Glomerular endothelial cell (primary cell): ENCODE data around the gene AKR1C2. TPM values are rescaled to one million over a fixed set of nuclear protein-coding genes. Genes with fewer than 3 reads are reported as not detected.
"Not testable (repeated sequence)": the region's sequence is repeated elsewhere in the genome, so short reads cannot be mapped to it uniquely, and the experiment has no call there.

Experiments
- DNase-seq: peaks from one replicate; pipeline ENCODE4 v3.0.0-alpha.2; 2011; ENCODE audit warnings: low read depth, low spot score; ENCODE audit errors: extremely low read depth
- total RNA-seq: library from RNA; depleted of rRNA; stranded (reverse); fragments of >200 nt; gene quantifications from 2 replicates; pipeline ENCODE4 v1.2.3, GENCODE V29; 2015

AKR1C2 gene
- total RNA-seq, 1 donor from 2014 or later, result 0.29 TPM

DNA sequence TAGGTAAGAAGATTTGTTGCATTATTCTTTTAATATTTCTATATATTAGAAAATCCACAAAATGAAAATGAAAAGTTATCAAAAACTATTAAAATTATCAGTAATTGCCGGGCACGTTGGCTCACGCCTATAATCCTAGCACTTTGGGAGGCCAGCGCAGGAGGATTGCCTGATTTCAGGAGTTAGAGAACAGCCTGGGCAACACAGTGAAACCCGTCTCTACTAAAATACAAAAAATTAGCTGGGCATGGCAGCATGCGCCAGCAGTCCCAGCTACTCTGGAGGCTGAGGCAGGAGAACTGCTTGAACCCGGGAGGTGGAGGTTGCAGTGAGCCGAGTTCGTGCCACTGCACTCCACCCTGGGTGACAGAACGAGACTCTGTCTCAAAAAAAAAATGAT, 11.1 kb downstream of the AKR1C2 start:
- DNase-seq, result not testable (repeated sequence)

DNA sequence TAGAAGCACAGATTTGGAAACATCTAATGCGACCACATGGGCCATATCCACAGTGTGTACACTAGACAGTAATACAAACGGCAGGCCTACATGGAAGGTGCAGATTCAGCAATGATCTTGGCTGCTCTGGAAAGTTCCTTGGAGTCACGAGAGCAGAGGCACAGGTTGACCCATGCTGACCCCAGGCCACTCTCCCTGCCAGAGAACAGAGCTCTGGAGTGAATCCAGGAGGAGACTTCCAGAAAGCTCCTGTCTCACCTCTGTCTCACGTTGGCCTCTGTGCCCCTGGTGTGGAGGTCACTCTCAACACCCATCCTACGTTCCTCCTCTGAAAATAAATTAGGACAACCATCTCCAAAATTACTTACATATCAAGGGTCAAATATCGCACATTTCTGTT, 12.2 kb downstream of the AKR1C2 start:
- DNase-seq, result not testable (repeated sequence)

DNA sequence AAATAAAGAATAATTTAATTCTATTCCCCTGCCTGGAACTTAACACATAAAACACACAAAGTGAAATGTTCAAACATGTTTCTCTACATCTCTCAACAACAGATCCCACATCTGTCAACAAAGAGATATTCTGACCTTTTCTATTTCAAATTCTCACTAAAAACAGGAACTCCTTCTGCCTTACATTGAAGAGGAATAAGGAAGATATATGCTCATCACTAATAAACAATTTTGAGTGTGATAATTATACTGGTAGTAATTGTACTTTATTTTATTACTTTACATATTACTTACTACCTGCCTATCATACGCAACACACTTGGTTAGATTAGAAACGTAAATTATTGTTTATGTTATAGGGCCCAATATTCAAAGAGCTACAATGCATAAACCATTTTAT, 13.4 kb downstream of the AKR1C2 start:
- DNase-seq, result no peak

DNA sequence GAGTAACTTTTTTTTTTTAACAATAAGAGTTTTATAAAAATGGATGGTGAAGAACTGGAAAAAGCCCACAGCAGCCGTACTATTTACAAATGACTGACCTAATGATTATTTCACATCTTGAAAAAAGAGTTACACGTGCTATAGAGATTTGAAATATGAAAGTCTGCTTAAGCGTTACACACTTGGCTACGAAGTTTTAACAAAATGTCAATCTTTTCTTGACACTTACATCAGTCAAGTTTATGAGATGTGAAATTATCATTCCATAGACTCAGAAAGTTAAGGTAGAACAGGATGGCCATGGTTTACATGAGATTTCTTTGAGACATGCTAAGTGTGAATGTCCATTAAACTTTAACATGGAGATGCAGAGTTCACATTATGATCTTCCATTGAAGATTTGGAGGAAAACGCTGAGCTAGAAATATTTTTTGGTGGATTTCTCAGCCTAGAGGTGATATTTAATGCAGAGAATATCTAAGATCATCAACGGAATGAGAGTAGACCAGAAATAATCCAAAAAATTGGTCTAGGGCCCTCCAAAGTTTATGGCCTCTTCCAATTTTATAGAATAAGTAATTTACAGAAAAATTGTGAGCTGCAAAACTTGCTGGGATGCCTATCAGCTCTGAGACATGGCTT, 15.5 kb downstream of the AKR1C2 start:
- DNase-seq, result not testable (repeated sequence)

DNA sequence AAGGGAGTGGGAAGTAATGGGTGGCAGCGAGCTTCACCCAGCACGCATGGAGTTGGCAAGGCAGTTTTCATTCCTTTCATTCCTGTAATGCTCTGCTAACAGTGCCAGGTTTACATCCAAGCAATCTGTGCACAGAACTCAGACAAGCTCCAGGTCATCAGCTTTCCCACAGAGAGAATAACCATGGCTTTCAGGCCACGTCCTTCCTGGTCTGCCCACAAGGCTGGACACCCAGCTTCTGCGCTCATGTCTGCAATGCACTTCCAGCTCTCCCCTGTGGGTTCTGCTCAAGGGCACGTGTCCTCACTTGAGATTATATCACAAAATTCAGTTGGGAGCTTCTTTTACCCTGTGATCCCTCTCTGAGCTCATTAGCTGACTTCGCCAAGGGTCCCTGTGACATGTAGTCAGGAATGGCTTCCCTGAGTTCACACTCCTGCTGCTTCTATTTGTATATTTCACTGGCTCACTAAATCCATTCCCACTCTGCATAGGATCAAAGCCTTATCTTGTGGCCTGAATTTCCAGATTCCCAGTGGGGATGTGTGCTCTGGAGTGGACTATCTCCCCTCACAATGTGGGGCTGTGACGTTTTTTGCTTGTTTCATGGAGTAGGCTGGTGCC, 18.6 kb downstream of the AKR1C2 start:
- no peak for DNase-seq

DNA sequence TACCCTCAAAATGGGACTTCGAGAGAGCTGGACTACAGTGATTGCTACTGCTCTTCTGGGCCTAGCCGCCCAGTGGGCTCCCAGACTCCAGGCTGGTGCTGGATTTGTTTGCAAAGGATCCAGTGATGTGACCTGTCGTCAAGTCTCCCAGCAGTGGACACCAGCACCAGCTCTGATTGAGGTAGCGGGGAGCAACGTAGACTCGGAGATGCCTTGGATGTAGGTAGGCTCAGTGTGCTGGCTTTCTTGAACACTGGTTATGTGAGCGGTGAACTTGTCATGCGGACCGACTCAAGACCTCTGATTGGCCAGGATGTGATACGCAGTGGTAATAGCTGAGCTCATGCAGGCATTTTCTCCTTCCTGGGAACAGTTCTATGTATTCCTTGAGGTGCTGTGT, 19.4 kb downstream of the AKR1C2 start:
- no peak for DNase-seq

DNA sequence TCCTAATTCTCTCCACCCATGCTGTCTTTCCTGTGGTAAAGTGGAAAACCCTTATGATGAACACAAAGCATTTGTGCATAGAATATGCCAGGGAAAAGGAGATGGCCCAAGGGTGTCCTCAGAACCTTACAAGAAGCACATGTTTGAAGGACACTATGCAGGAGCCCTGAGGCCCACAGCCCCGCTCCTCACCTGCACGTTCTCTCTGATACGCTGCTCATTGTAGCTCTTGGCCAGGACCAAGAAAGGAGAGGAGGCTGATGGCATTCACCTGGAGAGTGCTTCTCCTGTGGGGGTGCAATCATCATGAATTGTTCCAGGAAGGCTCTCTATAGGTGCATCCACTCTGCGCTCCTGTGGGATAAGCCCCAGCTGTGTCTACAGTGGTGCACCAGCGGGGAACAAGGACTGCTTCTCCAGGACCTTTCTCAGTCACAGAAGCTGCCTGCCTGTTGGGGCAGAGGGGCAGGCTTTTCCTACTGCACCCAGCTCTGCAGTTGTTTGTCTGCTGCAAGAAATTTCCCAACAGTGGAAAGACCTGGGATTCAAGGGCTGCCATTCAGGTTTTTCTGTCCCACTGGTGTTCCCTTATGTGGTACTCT, 19.9 kb downstream of the AKR1C2 start:
- DNase-seq, result no peak

DNA sequence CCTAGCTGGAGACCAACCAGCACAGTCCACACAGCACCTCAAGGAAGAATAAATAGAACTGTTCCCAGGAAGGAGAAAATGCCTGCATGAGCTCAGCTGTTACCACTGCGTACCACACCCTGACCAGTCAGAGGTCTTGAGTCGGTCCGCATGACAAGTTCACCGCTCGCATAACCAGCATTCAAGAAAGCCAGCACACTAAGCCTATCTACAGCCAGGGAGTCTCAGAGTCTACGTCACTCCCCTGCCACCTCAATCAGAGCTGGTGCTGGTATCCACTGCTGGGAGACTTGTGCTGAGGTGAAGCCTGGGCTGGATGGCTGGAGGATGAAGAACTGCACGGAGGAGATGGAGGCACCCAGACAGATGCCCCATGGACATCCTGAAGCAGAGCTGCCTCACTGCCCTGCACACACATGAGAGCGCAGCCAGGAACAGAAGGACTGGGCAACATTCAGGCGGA, 20.9 kb downstream of the AKR1C2 start:
- no peak for DNase-seq

DNA sequence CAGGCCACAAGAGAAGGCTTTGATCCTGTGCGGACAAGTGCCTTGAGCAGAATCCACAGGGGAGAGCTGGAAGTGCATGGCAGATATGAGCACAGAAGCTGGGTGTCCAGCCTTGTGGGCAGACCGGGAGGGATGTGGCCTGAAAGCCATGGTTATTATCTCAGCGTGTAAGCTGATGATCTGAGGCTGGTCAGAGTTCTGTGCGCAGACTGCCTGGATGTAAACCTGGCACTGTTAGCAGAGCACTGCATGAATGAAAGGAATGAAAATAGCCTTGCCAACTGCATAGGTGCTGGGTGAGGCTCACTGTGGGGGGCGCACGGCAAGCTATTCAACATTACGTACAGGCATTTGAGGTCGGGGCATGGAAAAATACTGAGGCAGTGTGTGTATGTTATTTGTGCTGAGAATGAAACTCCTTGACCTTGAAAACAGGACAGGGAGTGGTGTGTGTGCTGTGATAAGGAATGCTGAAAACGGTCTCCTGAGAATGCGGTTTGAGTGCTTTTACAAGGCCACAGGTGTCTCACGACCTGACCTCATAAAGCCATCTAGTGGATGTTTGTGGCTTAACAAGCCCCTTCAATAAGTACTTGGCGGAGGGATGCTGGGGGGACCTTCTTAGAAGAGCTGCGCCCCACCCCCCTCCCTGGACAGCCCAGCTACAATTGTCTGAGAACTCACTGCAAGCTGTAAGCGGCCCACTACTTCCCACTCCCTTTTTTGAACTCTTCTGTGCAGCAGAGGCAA, 21.8 kb downstream of the AKR1C2 start:
- peak; percentile 16 for DNase-seq

DNA sequence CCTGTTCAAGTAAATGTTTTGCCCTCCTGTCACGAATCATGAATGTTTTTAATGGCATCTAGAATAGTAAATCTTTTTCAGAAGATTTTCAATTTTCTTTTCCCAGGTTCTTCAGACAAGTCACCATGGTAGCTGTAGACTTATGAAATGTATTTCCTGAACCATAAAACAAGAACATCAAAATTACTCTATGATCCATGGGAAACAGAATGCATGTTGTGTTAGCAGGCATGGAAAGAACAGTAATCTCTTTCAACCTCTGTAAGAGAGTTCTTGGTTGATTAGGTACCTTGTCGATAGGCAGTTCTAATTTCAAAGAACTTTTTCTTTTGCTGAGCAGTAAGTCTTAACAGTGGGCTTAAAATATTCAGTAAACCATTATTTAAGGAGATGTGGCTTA, 22.9 kb downstream of the AKR1C2 start:
- DNase-seq, result no peak

DNA sequence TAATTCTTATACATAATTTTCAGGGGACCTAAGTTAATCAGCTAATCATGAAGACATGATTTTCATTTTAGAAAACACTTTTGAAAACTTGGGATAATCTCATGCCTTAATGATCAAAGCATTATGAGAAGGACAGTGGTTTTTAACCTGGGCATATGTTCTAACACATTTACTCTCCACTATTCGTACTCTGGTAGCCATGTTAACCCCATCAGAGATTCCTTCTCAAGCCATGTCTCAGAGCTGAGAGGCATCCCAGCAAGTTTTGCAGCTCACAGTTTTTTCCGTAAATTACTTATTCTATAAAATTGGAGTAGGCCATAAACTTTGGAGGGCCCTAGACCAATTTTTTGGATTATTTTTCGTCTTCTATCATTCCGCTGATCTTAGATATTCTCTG, 24.8 kb downstream of the AKR1C2 start:
- no peak for DNase-seq

DNA sequence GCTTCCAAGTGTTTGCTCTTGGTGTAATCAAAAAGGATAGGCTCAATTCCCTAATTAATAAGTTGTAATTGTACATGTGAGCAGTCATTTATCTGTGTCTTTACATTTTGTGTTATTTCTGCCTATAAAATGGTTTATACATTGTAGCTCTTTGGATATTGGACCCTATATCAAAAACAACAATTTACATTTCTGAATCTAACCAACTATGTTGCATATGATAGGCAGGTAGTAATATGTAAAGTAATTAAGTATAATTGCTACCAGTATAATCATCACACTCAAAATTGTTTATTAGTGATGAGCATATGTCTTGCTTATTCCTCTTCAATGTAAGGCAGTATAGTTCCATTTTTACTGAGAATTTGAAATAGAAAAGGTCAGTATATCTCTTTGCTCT, 26.6 kb downstream of the AKR1C2 start:
- no peak for DNase-seq

DNA sequence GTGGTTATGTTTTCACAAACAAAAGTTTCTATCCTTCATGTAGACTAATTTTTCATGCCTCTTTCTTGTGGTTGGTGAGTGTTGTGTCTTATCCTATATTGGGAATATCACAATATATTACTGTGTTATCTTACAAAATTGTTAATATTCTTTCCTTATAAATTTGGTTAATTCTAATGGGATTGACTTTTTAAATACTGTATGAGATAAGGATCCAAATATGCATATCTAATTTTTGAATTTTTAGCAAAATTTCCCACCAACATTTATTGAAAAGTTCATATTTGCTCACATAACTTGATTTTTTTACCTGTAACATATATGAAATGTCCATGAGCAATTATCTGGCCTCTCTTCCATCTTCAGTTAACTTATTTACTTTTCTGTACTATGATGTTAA, 29.3 kb downstream of the AKR1C2 start:
- not testable (repeated sequence) for DNase-seq

DNA sequence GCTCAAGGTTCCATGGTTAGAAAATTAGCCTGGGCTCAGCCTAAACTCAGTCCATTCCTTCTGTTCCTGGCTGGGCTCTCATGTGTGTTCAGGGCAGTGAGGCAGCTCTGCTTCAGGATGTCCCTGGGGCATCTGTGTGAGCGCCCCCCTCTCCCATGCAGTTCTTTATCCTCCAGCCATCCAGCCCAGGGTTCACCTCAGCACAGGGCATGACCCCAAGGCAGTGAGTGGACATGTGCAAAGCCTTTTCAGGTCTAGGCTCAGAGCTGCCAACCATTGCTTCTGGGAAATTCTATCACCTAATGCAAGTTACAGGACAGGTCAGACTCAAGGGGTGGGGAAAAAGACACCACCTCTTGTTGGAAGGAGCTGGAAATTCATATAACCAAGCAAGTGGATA, 30.4 kb downstream of the AKR1C2 start:
- DNase-seq, result not testable (repeated sequence)

DNA sequence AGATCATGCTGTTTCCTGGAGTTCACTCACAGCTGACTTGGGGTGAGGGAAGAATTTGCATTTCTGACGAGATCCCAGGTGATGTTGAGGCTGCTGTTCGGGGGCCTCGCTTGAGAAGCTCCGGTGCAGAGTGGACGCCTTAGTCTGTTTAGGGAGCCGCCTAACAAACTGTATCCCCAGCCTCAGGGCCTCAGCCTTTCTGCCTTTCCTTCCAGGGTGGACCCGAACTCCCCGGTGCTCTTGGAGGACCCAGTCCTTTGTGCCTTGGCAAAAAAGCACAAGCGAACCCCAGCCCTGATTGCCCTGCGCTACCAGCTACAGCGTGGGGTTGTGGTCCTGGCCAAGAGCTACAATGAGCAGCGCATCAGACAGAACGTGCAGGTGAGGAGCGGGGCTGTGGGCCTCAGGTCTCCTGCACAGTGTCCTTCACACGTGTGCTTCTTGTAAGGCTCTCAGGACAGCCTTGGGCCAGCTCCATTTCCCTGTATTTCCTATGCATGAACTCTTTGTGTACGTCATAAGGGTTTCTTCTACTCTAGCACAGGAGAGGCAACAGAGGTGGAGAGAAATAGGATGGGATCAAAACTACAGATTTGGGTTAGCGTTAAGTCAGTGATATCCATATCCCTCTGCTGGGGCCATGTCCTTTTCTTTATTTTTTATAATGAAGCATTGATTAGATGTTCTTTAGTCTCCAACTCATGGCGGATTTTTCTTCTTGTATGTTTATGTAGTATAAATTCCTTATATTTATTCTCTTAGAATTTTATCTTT, 31.1 kb downstream of the AKR1C2 start:
- not testable (repeated sequence) for DNase-seq

DNA sequence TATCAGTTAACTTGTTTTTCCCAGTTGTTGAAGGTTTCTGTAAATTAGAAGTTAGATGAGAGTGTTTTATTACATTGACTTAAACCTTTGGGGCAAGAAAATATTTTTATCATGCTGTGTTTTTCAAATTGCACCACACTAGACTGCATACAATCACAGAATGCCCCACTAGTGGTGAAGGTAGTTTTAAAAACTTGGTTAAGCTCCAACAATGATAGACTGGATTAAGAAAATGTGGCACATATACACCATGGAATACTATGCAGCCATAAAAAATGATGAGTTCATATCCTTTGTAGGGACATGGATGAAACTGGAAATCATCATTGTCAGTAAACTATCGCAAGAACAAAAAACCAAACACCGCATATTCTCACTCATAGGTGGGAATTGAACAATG, 33.3 kb downstream of the AKR1C2 start:
- not testable (repeated sequence) for DNase-seq

DNA sequence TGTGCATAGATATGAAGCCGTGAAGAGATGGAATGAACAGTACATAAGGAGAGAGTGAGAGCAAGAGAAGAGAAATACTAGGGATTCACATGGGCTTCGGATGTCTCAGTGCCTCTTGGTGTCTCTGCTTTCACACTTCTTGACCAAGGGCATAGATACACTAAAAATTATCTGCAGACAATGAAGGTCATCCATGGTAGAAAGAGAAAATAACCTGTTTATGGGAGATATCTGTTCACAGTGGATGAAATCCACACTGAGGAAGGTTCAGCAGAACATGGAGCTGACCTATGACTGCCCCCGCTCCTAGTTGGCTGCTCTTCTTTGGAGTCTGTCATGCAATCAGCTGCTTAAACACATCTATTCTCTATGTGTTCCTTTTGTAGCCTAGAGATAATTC, 34.4 kb downstream of the AKR1C2 start:
- DNase-seq, result not testable (repeated sequence)

DNA sequence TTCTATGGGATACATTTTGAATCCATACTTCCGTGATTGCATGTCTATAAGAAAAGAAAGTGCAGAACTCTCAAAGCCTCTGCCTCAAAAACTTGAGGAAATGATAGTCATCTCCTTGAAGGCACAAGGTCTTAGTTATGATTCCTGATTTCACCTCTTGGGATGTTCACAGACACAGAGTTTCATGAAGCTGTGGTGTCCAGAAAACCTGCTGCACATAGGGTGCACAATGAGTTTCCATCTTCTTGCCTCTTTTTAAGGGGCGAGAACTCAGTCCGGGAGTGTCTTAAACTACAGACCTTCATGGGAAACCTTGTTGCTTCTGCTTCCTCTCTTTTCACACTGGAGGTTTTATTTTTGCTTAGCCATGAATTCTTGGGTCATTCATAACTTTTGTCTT, 36.5 kb downstream of the AKR1C2 start:
- DNase-seq, result not testable (repeated sequence)

DNA sequence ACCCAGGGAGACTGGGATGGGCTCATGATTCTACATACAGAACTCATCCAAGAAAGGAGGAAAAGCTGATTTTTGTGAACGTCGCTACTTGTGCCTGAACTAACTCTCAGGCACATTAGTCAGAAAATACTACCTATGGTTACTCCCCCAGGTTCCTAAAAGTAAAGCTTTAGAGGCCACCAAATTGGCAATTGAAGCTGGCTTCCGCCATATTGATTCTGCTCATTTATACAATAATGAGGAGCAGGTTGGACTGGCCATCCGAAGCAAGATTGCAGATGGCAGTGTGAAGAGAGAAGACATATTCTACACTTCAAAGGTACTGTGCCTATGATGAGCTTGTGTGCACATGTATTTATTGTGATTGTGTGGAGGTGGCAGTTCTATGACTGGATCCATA, 37.9 kb downstream of the AKR1C2 start:
- DNase-seq, result not testable (repeated sequence)

DNA sequence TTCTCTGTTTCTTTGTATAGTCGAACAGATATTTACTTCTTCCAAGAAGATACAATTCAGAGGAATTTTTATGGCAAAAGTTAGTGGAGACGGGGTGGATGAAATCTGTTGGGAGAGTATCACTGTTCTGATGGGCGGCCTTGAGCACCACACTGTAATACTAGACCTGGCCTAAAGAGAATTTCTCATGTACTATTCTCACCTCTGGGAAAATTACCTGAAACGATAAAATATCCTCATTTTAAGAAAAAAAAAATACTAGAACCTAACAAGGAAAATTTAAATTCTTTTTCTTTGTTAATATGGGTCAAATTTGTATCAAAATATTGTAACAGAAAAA, 39.9 kb downstream of the AKR1C2 start:
- not testable (repeated sequence) for DNase-seq
